Colonic mucosa (tissue), 4 donors: ENCODE results near the gene PDE5A. TPM values are rescaled to one million over a fixed set of nuclear protein-coding genes. Genes with fewer than 3 reads are reported as not detected.
A peak's percentile ranks its signal among the peaks of the same experiment; 100 is the strongest.

Experiments
- DNase-seq: peaks from one replicate; pipeline ENCODE4 v3.0.0-alpha.2; 2020
- H3K27ac ChIP-seq: fragments of 200-600 bp; one replicate; pipeline ENCODE4 v1.8.0; 2021
- H3K27me3 ChIP-seq: fragments of 200-600 bp; one replicate; pipeline ENCODE4 v1.8.0; 2021
- H3K36me3 ChIP-seq: fragments of 200-600 bp; one replicate; pipeline ENCODE4 v1.8.0; 2021
- H3K4me1 ChIP-seq: fragments of 200-600 bp; one replicate; pipeline ENCODE4 v1.8.0; 2021; ENCODE audit warnings: mild to moderate bottlenecking
- H3K4me3 ChIP-seq: fragments of 200-600 bp; one replicate; pipeline ENCODE4 v1.8.0; 2021
- H3K9ac ChIP-seq, 2 donors: one replicate each; pipeline ENCODE4 v1.7.0; 2013; ENCODE audit warnings: control low read depth in 2 of 2, low read depth in 2 of 2, low read length in 2 of 2
- H3K9me3 ChIP-seq: fragments of 200-600 bp; one replicate; pipeline ENCODE4 v1.8.0; 2021
- CTCF ChIP-seq: fragments of 200-600 bp; IDR thresholded peaks from one replicate; pipeline ENCODE4 v1.8.0; 2022; ENCODE audit warnings: antibody characterized with exemption, mild to moderate bottlenecking
- intact Hi-C: fragments of 100-400 bp; cut with DNase I; formaldehyde crosslinking; loops from one replicate; pipeline ENCODE4 v1.14.1; 2022
- total RNA-seq, 2 donors: library from RNA; stranded (reverse); fragmentation: NEBNext Ultra II Directional in 1 of 2; extraction: Animal tissue kit (Norgen Biotek cat#: 25700) in 1 of 2; gene quantifications; one replicate each; pipeline ENCODE4 v1.2.1, GENCODE V29; 2021
- donor health status: healthy.
- donor health status: DM: no; HTN: no; CAD: no.
- donor health status: DM: no; HTN: no; CAD: no.

Gene PDE5A
- total RNA-seq, 2 donors from 2014 or later = 17.6 to 42.5 TPM

- no peaks in the 10 kb centered on the region for H3K9me3 ChIP-seq
- peak overlapping the region; percentile 42 for H3K27ac ChIP-seq
- no peak overlapping the region for H3K4me3 ChIP-seq
- H3K27me3 ChIP-seq = no peaks in the 10 kb centered on the region
- no peak overlapping the region for H3K9ac ChIP-seq
- DNase-seq = no peak
- H3K4me1 ChIP-seq = peaks cover 4% of the 10 kb centered on the region
- no peaks in the 10 kb centered on the region for H3K36me3 ChIP-seq
- intact Hi-C loops = loop anchor here (10.0 kb wide), 2 partner anchors 310 to 640 kb away; no protein-coding TSS in a partner anchor
- no peak for TF ChIP-seq CTCF
These were observed 4.2 kb downstream of the PDE5A start for GRCh38 chr4:119624356-119624755.

- H3K9ac ChIP-seq = no peak overlapping the region
- no peak overlapping the region for H3K4me3 ChIP-seq
- TF ChIP-seq CTCF = no peak
- no peak for DNase-seq
- H3K36me3 ChIP-seq = no peaks in the 10 kb centered on the region
- H3K27me3 ChIP-seq = no peaks in the 10 kb centered on the region
- intact Hi-C loops = loop anchor here (10.0 kb wide), 2 partner anchors 308 to 638 kb away; no protein-coding TSS in a partner anchor
- no peak overlapping the region for H3K27ac ChIP-seq
- no peaks in the 10 kb centered on the region for H3K9me3 ChIP-seq
- H3K4me1 ChIP-seq = no peaks in the 10 kb centered on the region
These were observed 5.6 kb downstream of the PDE5A start for GRCh38 chr4:119623025-119623424.

- Histone ChIP-seq H3K9me3 (no peaks in the 10 kb centered on the region), H3K4me3 (no peak overlapping the region), H3K36me3 (no peaks in the 10 kb centered on the region), H3K27me3 (no peaks in the 10 kb centered on the region), H3K4me1 (no peaks in the 10 kb centered on the region), H3K27ac (no peak overlapping the region), H3K9ac (no peak overlapping the region)
- TF ChIP-seq CTCF = no peak
- no peak for DNase-seq
- intact Hi-C loops = no loop called here
These were observed 13.4 kb downstream of the PDE5A start for GRCh38 chr4:119615068-119615719.

GRCh38 chr4:119604266-119604665 is 24.3 kb downstream of the PDE5A start:
- Histone ChIP-seq H3K27ac (no peak overlapping the region), H3K4me1 (no peaks in the 10 kb centered on the region), H3K27me3 (no peaks in the 10 kb centered on the region), H3K9ac (no peak overlapping the region), H3K9me3 (no peaks in the 10 kb centered on the region), H3K36me3 (no peaks in the 10 kb centered on the region), H3K4me3 (no peak overlapping the region)
- TF ChIP-seq CTCF = no peak
- DNase-seq = no peak
- intact Hi-C loops = no loop called here

GRCh38 chr4:119602366-119602765 is 26.2 kb downstream of the PDE5A start:
- intact Hi-C loops = no loop called here
- no peaks in the 10 kb centered on the region for H3K36me3 ChIP-seq
- H3K9ac ChIP-seq = no peak overlapping the region
- H3K4me3 ChIP-seq = no peak overlapping the region
- H3K4me1 ChIP-seq = no peaks in the 10 kb centered on the region
- TF ChIP-seq CTCF = no peak
- no peaks in the 10 kb centered on the region for H3K27me3 ChIP-seq
- no peaks in the 10 kb centered on the region for H3K9me3 ChIP-seq
- DNase-seq = no peak
- H3K27ac ChIP-seq = no peak overlapping the region
